Measurements from ENCODE around the gene NTNG1. TPM values are rescaled to one million over a fixed set of nuclear protein-coding genes. Genes with fewer than 3 reads are reported as not detected.

Gene NTNG1
- total and polyA plus RNA-seq, 10 of the 15 experiments (the other 5 are each of a cell fraction or from before 2014, with no cell fraction given) = 0.18 to 2.3 (median 1.1) TPM; not detected in 1

- in situ Hi-C loops (cut with MboI) = no loop called here
- SMC1A ChIA-PET (ENCODE audit: uncharacterized antibody, unreplicated experiment) = no interaction called here
- POLR2A ChIA-PET = no interaction called here
- no peak overlapping the region for H3K4me2 ChIP-seq (ENCODE audit: control insufficient read depth, insufficient read depth)
- H3K27me3 ChIP-seq (replicated peaks in 1 of 2; ENCODE audit: control insufficient read depth in 2 of 2, insufficient read depth in 2 of 2, low read length in 1 of 2) = no peaks in the 10 kb centered on the region
- no peaks in the 10 kb centered on the region for H3K79me2 ChIP-seq (ENCODE audit: control insufficient read depth, insufficient read depth, low read length)
- ATAC-seq (no peak), FAIRE-seq (no peak), DNase-seq (ENCODE audit: low read depth, low spot score) (no peak)
- no peak overlapping the region for H3K9ac ChIP-seq (ENCODE audit: control insufficient read depth, insufficient read depth, low read length)
- WGBS (ENCODE audit: insufficient coverage, insufficient replicate concordance, low lambda C conversion rate, missing lambda C conversion rate) = 80% methylated on average over 6 of the region's 6 CpGs
- no peak overlapping the region for H3K4me3 ChIP-seq
- H3K36me3 ChIP-seq (ENCODE audit: control insufficient read depth in 2 of 2, insufficient read depth in 2 of 2, low read length in 1 of 2) = no peaks in the 10 kb centered on the region
- CTCF ChIA-PET = no interaction called here
- RAD21 ChIA-PET (ENCODE audit: unreplicated experiment) = no interaction called here
- no TSS peak for BruUV-seq (replicated peaks)
- TF ChIP-seq SPI1 (IDR thresholded peaks at IDR 0.05; ENCODE audit: borderline replicate concordance, insufficient read depth, low read depth, low read length) (no peak), BMI1 (IDR thresholded peaks at IDR 0.05; ENCODE audit: borderline replicate concordance) (no peak), IKZF1 (conservative IDR thresholded peaks at IDR 0.05) (no peak), KLF5 (IDR thresholded peaks at IDR 0.05; ENCODE audit: partially characterized antibody) (no peak), JUND (IDR thresholded peaks at IDR 0.05; ENCODE audit: low read depth, low read length) (no peak), SRF (IDR thresholded peaks at IDR 0.05; ENCODE audit: low read depth in 2 of 2, low read length in 2 of 2) (no peak)
- TF ChIP-seq, protein P1, sequence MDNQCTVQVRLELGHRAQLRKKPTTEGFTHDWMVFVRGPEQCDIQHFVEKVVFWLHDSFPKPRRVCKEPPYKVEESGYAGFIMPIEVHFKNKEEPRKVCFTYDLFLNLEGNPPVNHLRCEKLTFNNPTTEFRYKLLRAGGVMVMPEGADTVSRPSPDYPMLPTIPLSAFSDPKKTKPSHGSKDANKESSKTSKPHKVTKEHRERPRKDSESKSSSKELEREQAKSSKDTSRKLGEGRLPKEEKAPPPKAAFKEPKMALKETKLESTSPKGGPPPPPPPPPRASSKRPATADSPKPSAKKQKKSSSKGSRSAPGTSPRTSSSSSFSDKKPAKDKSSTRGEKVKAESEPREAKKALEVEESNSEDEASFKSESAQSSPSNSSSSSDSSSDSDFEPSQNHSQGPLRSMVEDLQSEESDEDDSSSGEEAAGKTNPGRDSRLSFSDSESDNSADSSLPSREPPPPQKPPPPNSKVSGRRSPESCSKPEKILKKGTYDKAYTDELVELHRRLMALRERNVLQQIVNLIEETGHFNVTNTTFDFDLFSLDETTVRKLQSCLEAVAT (IDR thresholded peaks at IDR 0.05) = no peak
- H3K27ac ChIP-seq (ENCODE audit: control insufficient read depth, insufficient read depth) = no peak overlapping the region
- H2AFZ ChIP-seq (ENCODE audit: control insufficient read depth, low read depth, low read length) = no peak overlapping the region
- peaks cover 5% of the 10 kb centered on the region for H3K4me1 ChIP-seq (ENCODE audit: control insufficient read depth, insufficient read depth, low read length)
- no peaks in the 10 kb centered on the region for H4K20me1 ChIP-seq (ENCODE audit: control insufficient read depth, insufficient read depth)
- intact Hi-C loops (cut with micrococcal nuclease; ENCODE audit: unreplicated experiment) = no loop called here
- H3K9me3 ChIP-seq (replicated peaks; ENCODE audit: control insufficient read depth, insufficient read depth, low read length) = no peaks in the 10 kb centered on the region
Observed at GRCh38 chr1:107494061-107494460, 353.2 kb downstream of the NTNG1 start.
